ENCODE results near the gene SULT4A1. TPM values are rescaled to one million over a fixed set of nuclear protein-coding genes. Genes with fewer than 3 reads are reported as not detected.

SULT4A1 gene
- total RNA-seq, 1 donor: not detected

GRCh38 chr22:43824724-43825420 is 37.4 kb downstream of the SULT4A1 start:
- no peak for DNase-seq (ENCODE audit: low read depth)
- H3K4me3 ChIP-seq (ENCODE audit: low read depth, low read length): no peak overlapping the region
- TF ChIP-seq CTCF (IDR thresholded peaks at IDR 0.05; ENCODE audit: insufficient read depth, low read length): no peak

DNA sequence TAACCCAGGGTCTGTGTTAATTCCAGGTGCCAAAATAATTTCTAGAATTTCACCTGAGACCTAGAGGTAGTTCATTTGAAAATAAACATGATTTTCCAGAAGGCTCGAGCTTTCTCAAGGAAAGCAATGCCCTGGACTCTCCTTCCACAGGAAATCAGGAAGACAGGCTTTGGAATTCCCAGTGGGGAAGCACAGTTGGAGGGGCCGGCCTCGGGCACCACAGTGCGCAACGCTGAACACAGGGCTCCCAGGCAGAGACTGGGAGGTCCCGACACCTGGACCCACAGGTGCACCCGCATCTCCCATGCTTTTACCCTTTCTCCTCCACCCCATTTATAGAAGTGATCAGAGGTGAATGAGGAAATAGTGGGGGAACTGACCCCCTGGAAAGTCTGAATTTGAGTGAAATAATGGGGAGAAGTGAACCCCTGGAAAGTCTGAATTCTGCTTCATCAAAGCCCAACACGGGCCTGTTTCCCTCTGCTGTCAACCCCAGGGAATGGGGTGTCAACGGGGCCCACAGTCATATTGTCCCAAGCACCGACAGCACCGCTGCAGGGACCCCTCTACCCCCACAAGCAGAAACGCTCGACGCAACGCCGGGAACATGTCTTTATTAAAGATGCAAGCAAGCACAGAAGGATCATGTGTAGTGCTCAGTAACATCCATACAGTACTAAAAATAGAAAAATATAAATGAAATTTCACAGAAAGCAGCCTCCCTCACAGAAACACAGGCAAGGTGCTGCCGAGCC is 38.2 kb downstream of the SULT4A1 start:
- no peak for TF ChIP-seq CTCF (IDR thresholded peaks at IDR 0.05; ENCODE audit: insufficient read depth, low read length)
- DNase-seq (ENCODE audit: low read depth): no peak
- H3K4me3 ChIP-seq (ENCODE audit: low read depth, low read length): no peak overlapping the region

DNA sequence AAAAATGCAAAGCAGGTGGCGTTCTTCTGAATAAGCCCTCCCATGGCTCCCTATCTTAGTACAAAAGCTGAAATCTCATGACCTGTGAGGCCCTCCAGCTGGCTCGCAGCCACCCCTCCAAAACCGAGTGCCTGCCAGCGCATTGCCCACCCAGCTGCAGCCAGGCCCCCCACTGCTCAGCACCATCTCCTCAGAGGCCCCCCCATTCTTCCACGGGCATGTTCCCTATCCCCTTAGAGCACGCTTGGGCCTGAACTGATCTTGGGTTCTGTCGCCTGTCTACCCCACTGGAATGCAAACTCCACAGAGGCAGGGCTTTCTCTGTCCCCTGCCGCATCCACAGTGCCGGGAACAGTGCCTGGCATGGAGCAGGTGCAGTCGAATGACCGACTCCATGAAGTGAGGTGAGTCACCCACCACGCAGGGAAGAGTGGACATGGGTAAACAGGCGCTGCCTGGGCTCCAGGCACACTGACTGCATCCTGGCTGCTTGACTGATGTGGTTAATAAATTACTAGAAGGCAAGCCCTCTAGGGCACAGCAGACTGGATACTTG is 38.9 kb downstream of the SULT4A1 start:
- no peak for TF ChIP-seq CTCF (IDR thresholded peaks at IDR 0.05; ENCODE audit: insufficient read depth, low read length)
- H3K4me3 ChIP-seq (ENCODE audit: low read depth, low read length): no peak overlapping the region
- no peak for DNase-seq (ENCODE audit: low read depth)

- DNase-seq (ENCODE audit: low read depth): no peak
- TF ChIP-seq CTCF (IDR thresholded peaks at IDR 0.05; ENCODE audit: insufficient read depth, low read length): no peak
- no peak overlapping the region for H3K4me3 ChIP-seq (ENCODE audit: low read depth, low read length)
Measured at GRCh38 chr22:43821606-43822425, 40.5 kb downstream of the SULT4A1 start.

- H3K4me3 ChIP-seq (ENCODE audit: low read depth, low read length): no peak overlapping the region
- TF ChIP-seq CTCF (IDR thresholded peaks at IDR 0.05; ENCODE audit: insufficient read depth, low read length): no peak
- no peak for DNase-seq (ENCODE audit: low read depth)
Measured at GRCh38 chr22:43820651-43821305, 41.5 kb downstream of the SULT4A1 start.
